Right lobe of liver (tissue), 4 donors: ENCODE data around the gene GPER1.

Source experiments
- POLR2A ChIP-seq: fragments of 450-650 bp; IDR thresholded peaks from one replicate; pipeline ENCODE4 v1.6.1; 2017; ENCODE audit warnings: antibody characterized with exemption, mild to moderate bottlenecking
- TF ChIP-seq, protein P1 (sequence below), 4 donors: fragments of 200-600 bp in 3 of 4; fragments of 450-650 bp in 1 of 4; IDR thresholded peaks; one replicate each; pipeline versions ENCODE4 v1.5.1 to v1.8.0; 2016 to 2022; ENCODE audit warnings: antibody characterized with exemption in 4 of 4, mild to moderate bottlenecking in 2 of 4
- donor health status: DM: no; HTN: no; CAD: no.
- donor health status: DM: no; HTN: no; CAD: no.
- donor health status: DM: no; HTN: yes; CAD: no.

DNA sequence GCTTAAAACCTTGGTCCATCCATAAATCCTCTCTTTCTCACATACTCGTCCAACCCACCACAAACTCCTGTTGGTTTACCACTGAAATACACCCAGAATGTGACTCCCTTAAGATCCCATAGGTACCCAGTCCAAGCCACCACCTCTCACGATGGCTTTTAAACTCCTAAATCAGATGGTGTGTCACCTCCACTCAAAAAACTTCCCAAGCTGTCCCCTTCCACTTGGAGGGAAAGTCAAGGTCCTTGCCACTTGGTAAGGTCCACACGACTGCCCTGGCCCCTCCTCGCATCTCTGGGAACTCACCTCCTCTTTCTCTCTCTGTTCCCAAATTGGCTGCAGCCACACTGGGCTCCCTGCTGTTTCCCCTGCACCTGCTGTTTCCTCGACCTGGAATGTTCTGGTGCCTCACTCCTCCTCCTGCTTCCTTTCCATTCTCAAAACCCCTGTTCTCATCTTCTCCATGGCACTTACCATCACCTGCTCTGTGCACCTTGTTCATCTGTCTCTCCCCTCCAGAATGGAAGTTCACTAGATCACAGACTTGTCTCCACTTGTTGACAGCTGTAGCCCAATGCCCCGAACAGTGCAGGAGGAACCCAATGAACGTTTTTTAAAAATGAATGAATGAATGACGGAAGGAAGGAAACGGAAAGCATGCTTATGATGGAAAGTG lies 49.1 kb downstream of the GPER1 start:
- TF ChIP-seq, protein P1, sequence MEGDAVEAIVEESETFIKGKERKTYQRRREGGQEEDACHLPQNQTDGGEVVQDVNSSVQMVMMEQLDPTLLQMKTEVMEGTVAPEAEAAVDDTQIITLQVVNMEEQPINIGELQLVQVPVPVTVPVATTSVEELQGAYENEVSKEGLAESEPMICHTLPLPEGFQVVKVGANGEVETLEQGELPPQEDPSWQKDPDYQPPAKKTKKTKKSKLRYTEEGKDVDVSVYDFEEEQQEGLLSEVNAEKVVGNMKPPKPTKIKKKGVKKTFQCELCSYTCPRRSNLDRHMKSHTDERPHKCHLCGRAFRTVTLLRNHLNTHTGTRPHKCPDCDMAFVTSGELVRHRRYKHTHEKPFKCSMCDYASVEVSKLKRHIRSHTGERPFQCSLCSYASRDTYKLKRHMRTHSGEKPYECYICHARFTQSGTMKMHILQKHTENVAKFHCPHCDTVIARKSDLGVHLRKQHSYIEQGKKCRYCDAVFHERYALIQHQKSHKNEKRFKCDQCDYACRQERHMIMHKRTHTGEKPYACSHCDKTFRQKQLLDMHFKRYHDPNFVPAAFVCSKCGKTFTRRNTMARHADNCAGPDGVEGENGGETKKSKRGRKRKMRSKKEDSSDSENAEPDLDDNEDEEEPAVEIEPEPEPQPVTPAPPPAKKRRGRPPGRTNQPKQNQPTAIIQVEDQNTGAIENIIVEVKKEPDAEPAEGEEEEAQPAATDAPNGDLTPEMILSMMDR (IDR thresholded peaks at IDR 0.05), result no peak
- no peak for TF ChIP-seq POLR2A
